Spinal cord (tissue), 10 donors: ENCODE measurements around the gene PEDS1. TPM values are rescaled to one million over a fixed set of nuclear protein-coding genes. Genes with fewer than 3 reads are reported as not detected.

Experiments
- DNase-seq, 6 donors: peaks; one replicate each; pipeline versions ENCODE4 v3.0.0 to v3.0.0-alpha.2; 2013 to 2015; ENCODE audit warnings: low spot score in 6 of 6, low read depth in 4 of 6
- H3K27ac ChIP-seq: one replicate; pipeline ENCODE4 v1.5.1; 2013; ENCODE audit warnings: low read depth, low read length, control low read depth
- H3K27me3 ChIP-seq: one replicate; pipeline ENCODE4 v1.6.1; 2013; ENCODE audit warnings: low read length; ENCODE audit not compliant: control insufficient read depth, insufficient read depth
- H3K36me3 ChIP-seq: one replicate; pipeline ENCODE4 v1.6.1; 2013; ENCODE audit warnings: low read length; ENCODE audit not compliant: control insufficient read depth, insufficient read depth
- H3K4me1 ChIP-seq: one replicate; pipeline ENCODE4 v1.6.1; 2013; ENCODE audit warnings: low read length; ENCODE audit not compliant: control insufficient read depth, insufficient read depth
- H3K4me3 ChIP-seq: one replicate; pipeline ENCODE4 v1.5.1; 2013; ENCODE audit warnings: low read depth, low read length, control low read depth
- H3K9me3 ChIP-seq: one replicate; pipeline ENCODE4 v1.6.1; 2013; ENCODE audit warnings: low read length; ENCODE audit not compliant: control insufficient read depth, insufficient read depth
- WGBS: methylation state at CpG from one replicate; pipeline ENCODE4 v1.1.5; 2013; ENCODE audit warnings: missing lambda C conversion rate; ENCODE audit not compliant: insufficient coverage; 5-methylcytosine and 5-hydroxymethylcytosine counted together
- polyA plus RNA-seq, 2 donors: library from polyadenylated mRNA; unstranded; fragments of 120-200 nt; gene quantifications; one replicate each; pipeline ENCODE4 v1.2.1, GENCODE V29; 2013; ENCODE audit not compliant: insufficient read length in 2 of 2
- total RNA-seq, 2 donors: library from RNA; depleted of rRNA in 1 of 2; stranded (reverse); fragments of 120-200 nt in 1 of 2; fragments of >200 nt in 1 of 2; gene quantifications; one replicate each; pipeline versions ENCODE4 v1.2.3 to v1.2.4, GENCODE V29; 2013 to 2014
- donor health status: healthy.

PEDS1 gene
- total and polyA plus RNA-seq, 4 donors = 9.9 to 36.8 (median 32.9) TPM

DNA sequence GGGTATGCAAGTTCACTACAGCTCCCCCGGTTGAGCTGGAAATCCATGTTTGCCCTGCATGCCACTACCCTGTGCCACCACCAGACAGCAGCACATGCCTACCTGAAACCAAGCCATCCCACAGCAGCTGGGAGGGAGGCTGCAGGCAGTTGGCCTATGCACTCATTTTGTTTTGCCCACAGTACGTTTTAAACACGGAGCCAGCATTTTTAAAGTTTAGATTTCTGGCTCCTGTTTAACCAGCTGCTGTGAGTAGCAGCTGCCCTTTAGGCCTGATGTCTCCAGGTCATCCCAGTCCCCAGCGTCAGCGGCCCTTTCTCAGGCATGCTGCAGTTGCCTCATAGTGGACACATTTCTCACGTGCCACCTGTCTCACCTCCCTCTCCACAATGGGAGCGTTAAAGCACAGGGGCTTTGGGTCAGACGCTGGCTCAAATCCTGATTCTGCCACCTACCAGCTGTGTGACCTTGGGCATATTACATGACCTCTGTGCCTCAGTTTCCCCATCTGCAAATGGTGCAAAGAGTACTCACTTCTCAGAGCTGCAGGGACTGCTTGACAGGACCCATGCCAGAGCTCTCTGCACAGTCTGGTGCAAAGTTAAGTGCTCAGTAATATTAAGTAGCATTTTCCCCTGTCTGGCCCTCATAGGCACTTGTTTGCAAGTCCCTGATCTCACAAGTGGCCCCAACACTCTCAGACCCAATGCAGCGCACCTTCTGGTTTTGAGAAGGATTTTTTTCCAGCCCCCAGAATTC, 32.4 kb downstream of the PEDS1 start:
- Histone ChIP-seq H3K27ac (no peak overlapping the region), H3K36me3 (peaks cover 31% of the 10 kb centered on the region), H3K27me3 (no peaks in the 10 kb centered on the region), H3K4me3 (no peak overlapping the region), H3K9me3 (no peaks in the 10 kb centered on the region), H3K4me1 (peaks cover 9% of the 10 kb centered on the region)
- peak in 3 of 6 donors; percentile 12 to 58 (median 42) for DNase-seq
- 39% methylated on average over 8 of the region's 9 CpGs for WGBS

DNA sequence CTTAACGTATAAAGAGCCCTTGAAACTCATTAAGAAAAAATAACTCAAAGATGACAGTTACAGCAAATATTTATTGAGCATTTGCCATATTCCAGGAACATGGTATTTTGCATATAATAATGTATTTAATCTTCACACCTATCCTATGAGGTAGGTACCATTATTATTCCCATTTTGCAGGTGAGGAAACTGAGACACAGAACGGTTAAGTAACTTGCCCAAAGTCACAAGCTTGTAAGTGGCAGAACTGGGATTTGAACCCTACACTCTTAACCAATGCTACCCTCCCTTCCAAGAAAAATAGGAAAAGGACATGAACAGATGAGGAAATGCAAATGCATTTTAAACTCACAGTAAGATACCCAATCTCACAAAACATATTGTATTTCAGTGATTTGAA, 35.3 kb downstream of the PEDS1 start:
- Histone ChIP-seq H3K27ac (no peak overlapping the region), H3K9me3 (no peaks in the 10 kb centered on the region), H3K27me3 (no peaks in the 10 kb centered on the region), H3K4me3 (no peak overlapping the region), H3K4me1 (peaks cover 22% of the 10 kb centered on the region), H3K36me3 (peaks cover 5% of the 10 kb centered on the region)
- no peak for DNase-seq
- no CpG with 5 or more reads among the region's 2 CpGs for WGBS

- WGBS = 83% methylated on average over 8 of the region's 19 CpGs
- H3K27me3 ChIP-seq = no peaks in the 10 kb centered on the region
- peak overlapping the region; percentile 68 for H3K4me3 ChIP-seq
- peaks cover 2% of the 10 kb centered on the region for H3K36me3 ChIP-seq
- H3K9me3 ChIP-seq = no peaks in the 10 kb centered on the region
- no peak for DNase-seq
- H3K4me1 ChIP-seq = peaks cover 27% of the 10 kb centered on the region
- H3K27ac ChIP-seq = peak overlapping the region; percentile 67
Measured at GRCh38 chr20:50116368-50116999, 37.0 kb downstream of the PEDS1 start.

- H3K4me1 ChIP-seq = peaks cover 28% of the 10 kb centered on the region
- DNase-seq = peak; percentile 89 to 99 (median 96)
- H3K36me3 ChIP-seq = peaks cover 2% of the 10 kb centered on the region
- no peaks in the 10 kb centered on the region for H3K27me3 ChIP-seq
- WGBS = 0% methylated on average over 21 of the region's 24 CpGs
- peak overlapping the region; percentile 67 for H3K27ac ChIP-seq
- H3K4me3 ChIP-seq = peak overlapping the region; percentile 68
- H3K9me3 ChIP-seq = no peaks in the 10 kb centered on the region
Measured at GRCh38 chr20:50115591-50116367, 37.7 kb downstream of the PEDS1 start.

DNA sequence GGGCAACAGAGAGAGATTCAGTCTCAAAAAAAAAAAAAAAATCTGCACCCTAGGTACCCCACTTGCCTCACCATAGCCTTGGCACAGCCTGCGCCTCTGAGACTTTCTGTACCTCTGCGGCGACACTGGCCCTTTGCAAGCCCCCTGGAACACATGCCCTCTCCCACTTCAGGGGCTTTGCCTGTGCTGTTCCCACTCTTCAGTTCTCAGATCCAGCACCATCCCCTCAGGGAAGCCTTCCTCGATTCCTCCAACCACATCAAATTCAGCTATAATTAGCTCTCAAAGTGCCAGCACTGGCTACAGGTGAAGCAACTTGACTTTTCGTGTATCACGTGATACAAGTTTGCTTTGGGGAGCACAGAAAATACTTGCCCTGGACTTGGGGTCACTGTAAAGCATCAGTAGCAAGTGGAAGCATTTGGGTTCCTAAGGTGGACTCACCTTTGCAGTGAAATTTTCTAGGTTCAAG, 38.4 kb downstream of the PEDS1 start:
- peak overlapping the region; percentile 15 for H3K27ac ChIP-seq
- H3K27me3 ChIP-seq = no peaks in the 10 kb centered on the region
- WGBS = 65% methylated on average over 6 of the region's 6 CpGs
- no peak for DNase-seq
- H3K4me3 ChIP-seq = peak overlapping the region; percentile 68
- H3K36me3 ChIP-seq = no peaks in the 10 kb centered on the region
- H3K4me1 ChIP-seq = peaks cover 28% of the 10 kb centered on the region
- no peaks in the 10 kb centered on the region for H3K9me3 ChIP-seq

GRCh38 chr20:50113420-50114224, 39.9 kb downstream of the PEDS1 start:
- peaks cover 28% of the 10 kb centered on the region for H3K4me1 ChIP-seq
- DNase-seq = no peak

DNA sequence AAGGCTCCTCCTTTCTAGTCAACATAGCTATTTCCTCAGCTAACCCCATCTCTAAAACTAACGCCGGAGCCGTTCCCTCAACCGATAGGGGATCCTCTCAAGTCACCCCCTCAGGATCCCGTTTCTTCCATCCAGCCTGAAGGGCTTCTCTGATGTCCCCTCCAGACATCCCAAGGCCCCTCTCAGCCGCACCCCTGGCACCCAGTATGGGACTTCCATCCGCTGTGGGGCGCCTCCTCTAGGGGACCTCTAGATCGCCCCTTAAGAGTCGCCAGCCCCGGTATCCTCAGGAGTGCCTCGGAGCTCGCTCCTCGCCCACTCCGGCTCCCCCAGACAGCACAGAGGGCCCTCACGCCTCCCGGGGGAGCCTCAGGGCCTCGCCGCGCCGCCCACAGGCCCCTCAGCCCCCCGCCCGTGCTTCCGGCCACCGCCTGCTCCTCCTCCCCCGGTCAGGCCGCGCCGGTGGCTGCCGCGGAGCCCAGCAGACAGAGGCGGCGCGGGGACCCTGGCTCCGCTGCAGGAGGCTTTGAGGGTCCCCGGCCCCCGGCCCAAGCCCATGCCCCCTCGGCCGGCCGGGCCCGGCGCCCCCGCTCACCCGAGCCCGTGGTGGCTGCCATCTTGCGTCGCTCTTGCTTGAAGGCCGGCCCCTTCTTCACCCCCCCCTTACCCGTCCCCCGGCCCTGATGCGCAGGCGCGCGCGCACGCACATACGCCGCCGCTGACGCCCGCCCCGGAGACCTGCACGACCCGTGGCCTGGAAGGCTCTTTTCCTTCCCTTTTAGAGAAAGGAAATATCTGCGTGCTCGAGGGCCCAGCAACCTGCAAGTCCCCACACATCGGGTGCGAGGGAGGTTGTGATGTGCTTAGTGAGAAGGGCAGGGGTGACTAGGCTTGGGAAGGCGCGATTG, 40.8 kb downstream of the PEDS1 start, which contains the start of gene UBE2V1:
Gene UBE2V1, minus strand, starts transcription at position 639 of the 908 bp plus-strand sequence. Its CDS starts 22 bp downstream, at position 617.
- H3K27ac ChIP-seq = peak within 1 kb of the TSS; percentile 93
- under 1% methylated on average over 64 of the region's 70 CpGs for WGBS
- H3K4me1 ChIP-seq = peaks cover 28% of the 10 kb centered on the region

More at GRCh38 chr20:50113420-50114224, 39.9 kb downstream of the PEDS1 start:
- 10% methylated on average over 6 of the region's 11 CpGs for WGBS
- no peaks in the 10 kb centered on the region for H3K27me3 ChIP-seq
- peak overlapping the region; percentile 91 for H3K4me3 ChIP-seq
- no peaks in the 10 kb centered on the region for H3K36me3 ChIP-seq
- H3K9me3 ChIP-seq = no peaks in the 10 kb centered on the region
- peak overlapping the region; percentile 93 for H3K27ac ChIP-seq

GRCh38 chr20:50111829-50112495, 41.6 kb downstream of the PEDS1 start:
- no peak for DNase-seq
- Histone ChIP-seq H3K4me1 (peaks cover 28% of the 10 kb centered on the region), H3K27me3 (no peaks in the 10 kb centered on the region), H3K9me3 (no peaks in the 10 kb centered on the region), H3K36me3 (no peaks in the 10 kb centered on the region), H3K27ac (peak overlapping the region; percentile 76), H3K4me3 (peak overlapping the region; percentile 91)
- 20% methylated on average over 9 of the region's 9 CpGs for WGBS

More for the DNA sequence above, 40.8 kb downstream of the PEDS1 start, which contains the start of gene UBE2V1:
- peak; percentile 77 to 97 (median 82) for DNase-seq
- Histone ChIP-seq H3K4me3 (peak within 1 kb of the TSS; percentile 91), H3K27me3 (no peaks in the 10 kb centered on the region), H3K36me3 (no peaks in the 10 kb centered on the region), H3K9me3 (no peaks in the 10 kb centered on the region)
